ENCODE results near the gene CCDC180. TPM values are rescaled to one million over a fixed set of nuclear protein-coding genes. Genes with fewer than 3 reads are reported as not detected.
"Not testable (repeated sequence)": the region's sequence is repeated elsewhere in the genome, so short reads cannot be mapped to it uniquely, and the experiment has no call there.

Gene CCDC180
- total RNA-seq (1 to 10 TPM in 8 of 9 donors, under 1 TPM in 1; 0.69 to 4.9 (median 2.2) TPM), polyA plus RNA-seq (1 to 10 TPM in 1 of 2 donors, under 1 TPM in 1; 0.55 to 5.3 TPM)
- long read RNA-seq, donor 1, result 0 reads
- long read RNA-seq, donor 2, result 0 reads
- long read RNA-seq, donor 3, partial matches to known transcripts, result 0 of 2 reads
- long read RNA-seq, donor 3, other reads (novel, unspliced or antisense), result 1 of 2 reads

DNA sequence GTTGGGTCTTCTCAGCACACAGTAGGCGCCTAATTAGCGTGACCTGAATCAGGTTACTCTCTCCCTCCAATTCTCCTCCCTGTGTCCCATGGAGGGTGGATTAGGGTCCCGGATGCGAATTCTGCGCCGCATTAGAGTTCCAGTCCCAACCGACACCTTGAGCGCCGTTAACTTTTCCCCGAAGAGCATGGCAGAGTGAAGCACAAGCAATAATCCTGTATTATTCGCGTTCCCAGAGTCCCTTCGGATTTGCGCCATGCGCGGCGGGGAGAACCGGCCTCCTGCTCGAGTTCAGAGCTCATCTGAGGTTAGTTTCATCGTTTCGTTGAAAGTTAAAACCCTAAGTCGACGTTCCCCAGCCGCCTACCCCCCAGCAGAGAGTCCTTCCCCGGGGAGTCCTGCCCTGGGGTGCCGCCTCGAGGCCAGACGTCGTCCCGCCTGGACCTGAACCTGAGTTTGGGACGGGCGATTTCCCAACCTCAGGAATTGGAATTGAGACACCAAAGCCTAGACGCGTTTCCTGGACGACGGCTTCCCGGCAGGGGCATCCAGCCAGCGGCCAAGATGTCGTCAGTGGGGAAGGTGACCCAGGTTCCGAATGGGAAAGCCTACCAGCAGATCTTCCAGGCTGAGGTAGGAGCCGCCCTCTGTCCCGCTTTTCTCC is at the start of gene CCDC180:
Gene CCDC180 (plus strand): TSS at position 160 of the 664 bp plus-strand sequence. CDS start 405 bp downstream, at position 565.
- Histone ChIP-seq H3K4me1 (peaks cover 0 to 15% (median 4%) of the 10 kb centered on the region in 12 donors), H3K4me3 (peak within 1 kb of the TSS in 10 of 12 donors; percentile 19 to 48 (median 36)), H3K36me3 (peaks cover 0 to 32% (median 10%) of the 10 kb centered on the region in 9 donors), H3K27me3 (peaks cover 0 to 8% (median 0%) of the 10 kb centered on the region in 9 donors), H3K9me3 (no peaks in the 10 kb centered on the region), H3K27ac (peak within 1 kb of the TSS in 3 of 12 donors; percentile 4 to 50 (median 19))
- WGBS, 4 donors, result 30 to 42% (median 33%) methylated on average over 42 of the region's 42 CpGs
- TF ChIP-seq POLR2A (IDR thresholded peaks at IDR 0.05), result no peak
- TF ChIP-seq, protein P1, sequence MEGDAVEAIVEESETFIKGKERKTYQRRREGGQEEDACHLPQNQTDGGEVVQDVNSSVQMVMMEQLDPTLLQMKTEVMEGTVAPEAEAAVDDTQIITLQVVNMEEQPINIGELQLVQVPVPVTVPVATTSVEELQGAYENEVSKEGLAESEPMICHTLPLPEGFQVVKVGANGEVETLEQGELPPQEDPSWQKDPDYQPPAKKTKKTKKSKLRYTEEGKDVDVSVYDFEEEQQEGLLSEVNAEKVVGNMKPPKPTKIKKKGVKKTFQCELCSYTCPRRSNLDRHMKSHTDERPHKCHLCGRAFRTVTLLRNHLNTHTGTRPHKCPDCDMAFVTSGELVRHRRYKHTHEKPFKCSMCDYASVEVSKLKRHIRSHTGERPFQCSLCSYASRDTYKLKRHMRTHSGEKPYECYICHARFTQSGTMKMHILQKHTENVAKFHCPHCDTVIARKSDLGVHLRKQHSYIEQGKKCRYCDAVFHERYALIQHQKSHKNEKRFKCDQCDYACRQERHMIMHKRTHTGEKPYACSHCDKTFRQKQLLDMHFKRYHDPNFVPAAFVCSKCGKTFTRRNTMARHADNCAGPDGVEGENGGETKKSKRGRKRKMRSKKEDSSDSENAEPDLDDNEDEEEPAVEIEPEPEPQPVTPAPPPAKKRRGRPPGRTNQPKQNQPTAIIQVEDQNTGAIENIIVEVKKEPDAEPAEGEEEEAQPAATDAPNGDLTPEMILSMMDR (IDR thresholded peaks at IDR 0.05), result peak in 2 of 12 donors; percentile 8 to 14
- intact Hi-C loops (cut with DNase I), result no loop called here
- ATAC-seq (peak in 3 of 4 donors; percentile 42 to 78 (median 45)), DNase-seq (peak in 2 of 5 donors; percentile 44 to 69)

DNA sequence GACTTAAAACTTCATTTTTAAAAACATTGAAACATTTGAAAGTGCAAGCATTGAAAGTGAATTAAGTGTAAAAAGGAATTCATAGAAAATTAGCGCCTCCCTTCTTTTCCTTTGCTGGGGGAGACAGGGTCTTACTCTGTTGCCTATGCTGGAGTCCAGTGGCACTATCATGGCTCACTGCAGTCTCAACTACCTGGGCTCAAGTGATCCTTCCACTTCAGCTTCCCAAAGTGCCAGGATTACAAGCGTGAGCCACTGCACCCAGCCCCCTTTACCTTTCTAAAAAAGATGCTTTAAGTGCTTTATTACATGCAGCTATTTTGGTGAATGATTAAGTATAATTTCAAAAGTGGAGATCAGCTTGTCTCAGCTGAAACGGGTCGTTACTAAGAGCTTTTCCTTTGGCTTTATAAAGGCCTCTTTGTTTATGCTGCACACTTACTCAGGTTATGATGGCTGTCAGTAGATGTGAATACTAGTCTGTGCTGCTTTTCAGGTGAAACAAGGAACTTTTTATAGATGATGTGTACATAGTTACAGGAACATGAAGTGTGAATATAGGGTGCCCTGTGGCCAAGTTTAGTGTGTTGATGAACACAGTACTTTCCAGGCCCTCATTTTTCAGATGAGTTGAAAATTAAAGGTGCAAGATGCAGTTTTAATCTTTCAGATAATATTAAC is 47.5 kb upstream of the CCDC180 start:
- WGBS, 4 donors, result 76 to 88% (median 87%) methylated on average over 4 of the region's 4 CpGs
- H3K9me3 ChIP-seq; H3K36me3 ChIP-seq; H3K27ac ChIP-seq; intact Hi-C loops (cut with DNase I); ATAC-seq; DNase-seq; H3K4me3 ChIP-seq; H3K27me3 ChIP-seq; H3K4me1 ChIP-seq: not testable (repeated sequence)

DNA sequence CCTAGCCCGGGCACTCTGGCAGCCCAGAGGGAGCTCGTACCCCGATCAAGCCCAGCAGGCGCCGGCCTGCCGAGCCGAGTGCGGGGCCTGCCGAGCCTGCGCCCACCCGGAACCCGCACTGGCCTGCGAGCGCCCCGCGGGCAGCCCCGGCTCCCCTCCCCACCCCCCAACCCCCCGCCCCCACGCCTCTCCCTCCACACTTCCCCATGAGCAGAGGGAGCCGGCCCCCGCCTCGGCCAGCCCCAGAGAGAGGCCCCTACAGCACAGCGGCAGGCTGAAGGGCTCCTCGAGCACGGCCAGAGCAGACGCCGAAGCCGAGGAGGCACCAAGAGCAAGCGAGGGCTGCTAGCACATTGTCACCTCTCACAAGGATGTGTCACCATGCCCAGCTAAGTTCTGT is 36.2 kb upstream of the CCDC180 start:
- intact Hi-C loops (cut with DNase I), result no loop called here
- no peaks in the 10 kb centered on the region for H3K27me3 ChIP-seq
- no peaks in the 10 kb centered on the region for H3K9me3 ChIP-seq
- no peak for TF ChIP-seq POLR2A (IDR thresholded peaks at IDR 0.05)
- TF ChIP-seq, protein P1 (IDR thresholded peaks at IDR 0.05), result no peak
- ATAC-seq (no peak), DNase-seq (no peak)
- H3K27ac ChIP-seq, result no peak overlapping the region
- 90 to 92% (median 91%) methylated on average over 24 to 29 of the region's 29 CpGs for WGBS, 4 donors
- H3K36me3 ChIP-seq, result peaks cover 0 to 3% (median 0%) of the 10 kb centered on the region in 9 donors
- no peak overlapping the region for H3K4me3 ChIP-seq
- H3K4me1 ChIP-seq, result no peaks in the 10 kb centered on the region

DNA sequence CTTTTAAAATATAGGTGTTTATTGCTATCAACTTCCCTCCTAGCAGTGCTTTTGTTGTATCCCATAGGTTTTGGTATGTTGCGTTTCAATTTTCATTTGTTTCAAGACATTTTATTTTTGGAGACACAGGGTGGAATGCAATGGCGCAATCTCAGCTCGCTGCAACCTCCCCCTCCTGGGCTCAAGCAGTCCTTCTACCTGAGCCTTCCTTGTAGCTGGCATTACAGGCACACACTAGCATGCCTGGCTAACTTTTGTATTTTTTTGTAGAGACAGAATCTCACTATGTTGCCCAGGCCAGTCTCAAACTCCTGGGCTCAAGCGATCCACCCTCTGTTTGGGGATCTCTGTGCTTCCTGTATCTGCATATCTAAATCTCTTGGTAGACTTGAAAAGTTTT is 35.4 kb upstream of the CCDC180 start:
- TF ChIP-seq POLR2A (IDR thresholded peaks at IDR 0.05), result no peak
- TF ChIP-seq, protein P1 (IDR thresholded peaks at IDR 0.05), result no peak
- H3K4me1 ChIP-seq, result no peaks in the 10 kb centered on the region
- no peak for DNase-seq
- peaks cover 0 to 7% (median 0%) of the 10 kb centered on the region in 9 donors for H3K36me3 ChIP-seq
- 95 to 99% (median 97%) methylated on average over 4 of the region's 4 CpGs for WGBS, 4 donors
- H3K4me3 ChIP-seq, result no peak overlapping the region
- intact Hi-C loops (cut with DNase I), result no loop called here
- no peak for ATAC-seq
- no peaks in the 10 kb centered on the region for H3K9me3 ChIP-seq
- H3K27ac ChIP-seq, result no peak overlapping the region
- H3K27me3 ChIP-seq, result no peaks in the 10 kb centered on the region

All from heart left ventricle (tissue), 16 donors.